Measurements from ENCODE around the gene SORCS2.

SORCS2 gene

DNA sequence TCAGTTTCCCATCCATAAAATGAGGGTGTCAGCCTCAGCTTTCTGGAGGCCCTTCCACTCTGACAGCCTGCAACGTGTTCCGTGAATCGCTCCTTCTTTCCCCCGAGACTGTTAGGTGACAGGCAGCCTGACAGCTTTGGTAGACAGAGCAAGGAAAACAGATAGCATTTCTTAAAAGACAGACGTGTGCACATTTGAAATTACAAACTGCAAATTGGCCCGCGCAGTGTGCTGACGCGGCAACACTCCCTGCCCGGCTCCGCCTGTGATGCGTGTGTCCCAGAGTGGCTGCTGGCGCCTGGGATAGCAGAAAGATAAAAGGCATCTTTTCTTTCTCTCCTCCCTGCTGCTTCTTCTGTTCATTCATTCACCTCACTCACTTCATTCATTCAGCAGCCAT, 502.0 kb downstream of the SORCS2 start:
- DNase-seq (ENCODE audit: low read depth in 1 of 2, low spot score in 1 of 2) = no peak

DNA sequence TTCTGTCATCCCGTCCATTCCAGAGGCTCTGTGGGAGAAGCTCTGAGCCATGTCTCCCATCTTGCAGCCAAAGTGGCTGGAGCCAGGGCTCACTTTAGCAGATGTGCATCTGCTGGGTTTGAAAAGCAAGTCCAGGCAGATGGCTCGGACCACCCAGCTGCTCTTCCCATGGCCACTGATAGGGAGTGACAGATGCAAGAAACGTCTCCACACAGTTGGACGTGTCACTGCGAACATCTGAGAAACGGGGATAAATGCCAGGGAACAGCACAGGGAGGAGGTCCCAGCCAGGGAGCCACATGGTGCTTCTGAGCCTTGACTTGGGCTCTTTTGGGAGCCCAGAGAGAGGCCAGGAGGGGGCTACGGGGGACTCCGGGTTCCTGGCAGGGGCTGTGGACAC, 505.0 kb downstream of the SORCS2 start:
- DNase-seq (ENCODE audit: low read depth in 1 of 2, low spot score in 1 of 2) = no peak

DNA sequence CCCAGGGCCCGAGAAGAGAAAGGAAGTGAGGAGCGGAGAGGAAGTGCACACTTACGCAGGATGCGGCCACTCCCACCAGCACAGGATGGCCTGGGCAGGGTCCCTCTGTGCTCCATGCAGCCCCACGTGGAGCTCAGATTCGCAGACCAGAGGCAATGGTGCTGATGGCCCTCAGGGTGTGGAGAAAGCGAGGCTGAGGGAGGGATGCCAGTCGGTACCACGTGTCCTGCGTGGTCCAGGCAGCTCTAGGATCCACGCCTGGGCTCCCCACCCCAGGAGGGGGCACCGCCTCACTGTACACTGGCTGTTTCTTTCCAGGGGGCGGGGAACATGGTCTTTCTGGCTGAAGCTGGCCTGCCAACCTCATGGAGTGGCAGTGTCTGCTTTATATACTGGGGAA, 505.5 kb downstream of the SORCS2 start:
- DNase-seq (ENCODE audit: low read depth in 1 of 2, low spot score in 1 of 2) = no peak

DNA sequence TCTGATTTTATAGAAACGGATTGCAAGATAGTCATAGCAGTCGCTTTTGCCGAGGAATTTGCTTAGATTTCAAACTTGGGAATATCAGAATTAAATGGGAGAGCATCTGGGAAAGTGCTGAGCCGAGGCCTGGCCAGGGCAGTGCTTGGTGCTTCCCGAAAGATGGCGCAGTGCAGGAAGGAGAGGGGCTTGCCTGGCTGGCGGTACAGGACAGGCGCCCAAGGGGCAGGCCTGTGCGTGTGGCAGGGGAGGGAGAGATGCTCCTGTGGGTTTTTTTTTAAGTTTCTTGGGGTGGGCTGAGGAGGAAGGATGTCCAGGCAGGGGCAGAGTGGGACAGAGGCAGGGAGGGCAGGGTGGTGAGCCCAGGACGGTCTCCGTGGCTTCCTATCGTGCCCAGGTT, 506.2 kb downstream of the SORCS2 start:
- DNase-seq (ENCODE audit: low read depth in 1 of 2, low spot score in 1 of 2) = no peak

DNA sequence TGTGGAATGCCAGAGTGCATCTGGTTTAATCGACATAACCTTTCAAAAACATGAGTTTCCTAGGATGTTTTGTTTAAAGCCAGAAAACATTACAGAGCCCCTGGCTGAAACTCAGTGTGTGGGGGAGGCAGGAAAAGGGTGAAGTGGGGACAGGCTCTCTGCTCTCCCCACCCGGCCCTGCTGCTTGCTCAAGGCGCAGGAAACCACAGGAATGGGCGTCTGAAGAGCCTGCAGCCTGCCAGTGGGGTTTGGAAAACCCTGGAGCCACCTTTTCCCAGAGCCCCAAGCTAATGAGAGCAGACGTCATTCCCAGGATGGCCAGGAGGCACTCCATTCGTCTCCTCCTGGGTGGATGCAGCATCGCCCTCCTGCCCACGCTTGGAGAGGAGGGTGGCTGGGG, 506.7 kb downstream of the SORCS2 start:
- DNase-seq (ENCODE audit: low read depth in 1 of 2, low spot score in 1 of 2) = no peak

DNA sequence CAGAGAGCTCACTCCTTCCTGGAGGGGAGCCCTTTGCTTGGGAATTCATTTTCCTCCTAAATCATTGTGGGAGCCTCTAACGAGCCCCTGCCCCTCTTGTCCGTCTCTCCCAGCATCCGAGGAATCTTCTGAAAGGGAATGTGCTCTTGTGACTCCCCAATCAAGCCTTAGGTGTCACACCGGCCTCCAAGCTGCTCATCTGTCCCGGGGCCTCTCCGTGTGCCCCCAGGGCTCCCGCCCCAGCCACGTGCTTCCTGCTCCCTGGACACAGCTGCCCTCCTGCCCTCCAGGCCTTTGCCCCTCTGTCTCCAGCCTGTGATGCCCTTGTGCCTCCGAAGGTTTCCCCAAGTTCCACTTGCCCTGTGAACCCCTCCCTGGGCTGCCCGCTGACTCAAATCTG, 507.5 kb downstream of the SORCS2 start:
- DNase-seq (ENCODE audit: low read depth in 1 of 2, low spot score in 1 of 2) = no peak

DNA sequence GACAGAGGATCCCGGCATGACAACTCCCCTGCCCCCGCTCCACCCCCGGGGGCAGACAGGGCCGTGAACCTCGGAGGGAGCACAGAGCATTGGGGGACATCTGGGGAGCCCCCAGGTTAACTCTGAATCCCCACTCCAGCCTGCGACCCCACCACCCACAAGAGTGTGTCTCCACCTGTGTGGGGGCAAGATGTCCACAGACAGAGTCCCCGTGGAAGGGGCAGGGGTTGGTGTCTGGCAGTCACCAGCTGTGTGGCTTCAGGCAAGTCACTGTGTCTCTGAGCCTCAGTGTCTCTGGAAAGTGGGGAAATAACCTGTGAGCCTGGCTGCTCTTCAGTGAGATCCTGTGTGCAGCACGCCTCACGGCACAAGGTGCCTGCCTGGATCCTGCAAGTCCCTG, 508.3 kb downstream of the SORCS2 start:
- DNase-seq (ENCODE audit: low read depth in 1 of 2, low spot score in 1 of 2) = no peak

DNA sequence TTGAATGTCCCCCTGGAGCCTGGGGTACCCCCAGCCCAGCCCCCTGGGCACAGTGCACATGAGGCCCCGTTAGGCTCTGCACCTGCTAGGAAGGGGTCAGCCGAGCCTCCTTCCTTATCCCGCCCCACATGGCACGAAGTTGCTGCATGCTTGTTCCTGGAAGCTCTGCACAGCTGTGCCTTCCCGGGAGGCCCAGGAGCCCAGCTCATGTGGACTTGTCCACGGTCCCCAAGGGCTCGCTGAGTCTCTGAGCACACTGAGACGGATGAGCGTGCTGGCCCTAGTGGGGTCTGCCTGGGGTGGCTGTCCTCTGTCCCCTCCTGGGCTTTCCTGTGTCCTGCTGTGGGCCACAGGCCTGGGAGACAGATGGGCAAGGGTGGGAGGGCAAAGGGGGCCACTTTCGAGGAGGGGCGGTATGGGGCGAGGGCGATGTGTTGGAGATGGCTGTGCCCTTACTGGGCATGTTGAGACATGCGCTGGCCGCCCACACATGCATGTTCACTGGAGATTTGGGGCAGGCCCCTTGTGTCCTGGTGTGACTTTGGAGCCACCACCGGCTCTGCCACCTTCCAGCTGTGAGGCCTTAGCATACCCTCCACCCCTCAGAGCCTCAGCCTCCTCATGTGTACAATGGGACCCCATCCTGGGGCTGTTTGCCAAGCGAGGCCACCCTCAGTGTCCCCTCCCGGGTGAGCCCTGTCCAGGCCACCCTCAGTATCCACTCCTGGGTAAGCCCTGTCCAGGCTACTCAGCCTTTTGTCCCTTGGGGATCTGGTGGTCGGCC, 509.7 kb downstream of the SORCS2 start:
- DNase-seq (ENCODE audit: low read depth in 1 of 2, low spot score in 1 of 2) = no peak

DNA sequence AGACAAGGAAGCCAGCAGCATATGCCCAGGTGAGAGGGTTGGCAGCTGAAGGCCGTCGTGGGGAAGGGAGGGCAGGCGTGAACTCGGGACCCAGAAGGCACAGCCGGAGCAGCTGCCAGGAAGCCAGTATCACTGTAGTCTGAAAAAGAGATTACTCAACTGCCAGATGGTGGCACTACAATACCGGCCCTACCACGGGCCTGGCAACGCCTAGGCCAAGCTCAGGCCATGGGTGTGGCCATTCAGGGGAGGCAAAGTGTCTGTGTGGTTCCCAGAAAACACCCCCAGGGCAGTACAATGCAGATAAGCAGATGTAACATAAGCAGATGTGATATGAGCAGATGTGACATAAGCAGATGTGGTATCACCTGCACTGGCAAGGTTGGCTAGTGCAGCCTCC, 511.4 kb downstream of the SORCS2 start:
- no peak for DNase-seq (ENCODE audit: low read depth in 1 of 2, low spot score in 1 of 2)

DNA sequence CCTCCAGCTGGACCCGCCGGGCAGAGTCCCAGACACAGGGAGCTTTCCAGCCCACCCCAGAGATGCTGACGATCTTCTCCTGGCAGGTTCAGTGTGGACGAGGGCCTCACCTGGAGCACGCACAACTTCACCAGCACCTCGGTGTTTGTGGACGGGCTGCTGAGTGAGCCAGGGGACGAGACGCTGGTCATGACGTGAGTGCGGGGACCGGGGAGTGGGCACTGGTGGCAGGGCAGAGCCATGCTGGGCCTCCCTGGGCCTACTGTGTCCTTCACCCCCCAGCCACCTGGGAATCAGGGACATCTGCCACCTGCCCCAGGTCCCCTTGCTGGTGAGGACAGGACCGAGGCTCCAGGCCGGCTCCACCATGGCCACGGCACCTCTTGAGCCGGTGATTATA, 511.8 kb downstream of the SORCS2 start:
- DNase-seq (ENCODE audit: low read depth in 1 of 2, low spot score in 1 of 2) = no peak

DNA sequence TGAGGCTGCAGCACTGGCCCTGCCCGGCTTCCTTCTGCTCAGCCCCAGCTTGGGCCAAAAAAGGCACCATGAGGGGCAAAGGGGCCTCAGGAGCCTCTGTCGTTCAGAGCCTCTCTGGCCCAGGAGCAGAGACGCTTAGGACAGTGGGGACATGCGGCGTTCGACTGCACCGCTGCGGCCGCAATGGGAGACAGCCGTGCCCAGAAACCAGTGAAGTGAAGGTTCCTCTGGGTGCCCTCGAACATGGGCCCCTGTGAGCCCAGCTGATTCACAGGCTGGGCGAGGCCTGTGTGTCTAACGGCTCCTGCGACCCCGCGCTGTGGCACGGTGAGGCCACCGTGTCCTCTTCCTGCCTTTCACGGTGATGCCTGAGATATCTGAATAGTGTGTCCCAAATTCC, 512.3 kb downstream of the SORCS2 start:
- no peak for DNase-seq (ENCODE audit: low read depth in 1 of 2, low spot score in 1 of 2)

DNA sequence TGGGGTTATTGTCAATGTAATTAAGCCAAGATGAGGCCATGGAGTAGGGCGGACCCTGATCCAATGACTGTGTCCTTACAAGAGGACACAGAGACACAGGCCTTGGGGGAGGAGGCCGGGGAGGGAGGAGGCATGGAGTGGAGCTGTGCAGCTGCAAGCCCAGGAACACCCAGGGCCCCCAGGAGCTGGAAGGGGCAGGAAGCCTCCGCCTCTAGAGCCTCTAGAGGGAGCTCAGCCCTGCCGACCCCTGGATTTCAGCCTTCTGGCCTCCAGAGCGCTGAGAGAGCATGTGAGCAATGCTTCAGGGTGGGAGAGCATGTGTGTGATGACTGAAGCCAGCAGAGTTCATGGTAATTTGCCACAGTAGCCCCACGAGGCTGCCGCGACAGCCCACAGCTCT, 512.7 kb downstream of the SORCS2 start:
- DNase-seq (ENCODE audit: low read depth in 1 of 2, low spot score in 1 of 2) = no peak

DNA sequence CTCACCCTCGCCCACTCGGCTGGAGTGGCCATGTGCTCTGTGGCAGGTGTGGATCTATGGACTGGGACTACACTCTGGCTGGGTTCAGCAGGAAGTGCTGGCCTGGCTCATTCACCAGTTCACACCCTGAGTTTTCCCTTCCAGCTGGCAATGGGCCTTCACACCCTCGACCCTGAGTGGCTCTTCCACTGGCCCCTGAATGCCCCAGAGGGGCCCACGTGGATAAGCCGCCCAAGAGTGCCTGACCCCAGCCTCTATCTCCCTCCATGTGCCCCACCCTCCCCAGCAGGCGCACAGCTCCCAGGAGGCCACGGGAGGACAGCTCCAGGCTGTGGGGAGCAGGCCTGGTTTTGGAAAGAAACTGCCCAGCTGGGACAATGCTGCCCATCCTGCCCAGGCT, 513.3 kb downstream of the SORCS2 start:
- DNase-seq (ENCODE audit: low read depth in 1 of 2, low spot score in 1 of 2) = no peak

DNA sequence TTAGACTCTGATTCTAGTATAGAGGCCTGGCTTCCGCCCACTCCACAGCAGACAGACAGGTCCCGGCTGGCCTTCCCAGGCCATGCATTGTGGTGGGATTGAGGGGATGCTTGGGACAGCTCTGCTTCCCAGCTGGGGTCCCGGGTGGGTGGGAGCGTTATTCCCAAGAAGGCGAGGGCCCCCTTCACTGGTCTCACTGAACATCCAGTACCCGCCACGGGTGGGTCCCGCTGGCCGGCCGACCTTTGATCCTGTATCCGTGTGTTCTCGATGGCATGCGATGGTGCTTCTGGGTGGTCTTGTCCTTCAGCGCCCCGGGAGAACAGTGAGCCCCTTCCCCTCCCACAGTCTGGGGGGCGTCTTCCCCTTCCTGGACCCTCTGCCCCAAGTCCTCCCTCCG, 515.9 kb downstream of the SORCS2 start:
- no peak for DNase-seq (ENCODE audit: low read depth in 1 of 2, low spot score in 1 of 2)

DNA sequence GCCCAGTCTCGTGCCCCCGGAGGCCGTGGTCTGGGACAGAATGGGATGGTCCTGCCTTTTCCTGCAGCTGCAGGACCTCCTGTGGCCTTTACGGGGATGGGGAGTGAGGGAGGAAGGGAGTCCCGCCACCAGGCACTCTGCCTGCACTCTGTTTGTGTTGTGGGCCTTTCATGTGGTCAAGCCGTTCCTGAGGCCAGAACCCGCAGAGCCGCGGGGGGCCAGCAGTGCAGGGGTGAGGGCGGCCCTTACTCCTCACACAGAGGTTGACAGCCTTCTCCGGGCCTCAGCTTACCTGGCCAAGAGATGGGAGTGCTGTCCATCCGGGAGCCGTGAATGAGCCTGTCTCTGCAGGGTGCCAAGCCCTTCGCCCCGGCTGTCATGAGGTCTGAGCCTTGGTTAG, 516.6 kb downstream of the SORCS2 start:
- DNase-seq (ENCODE audit: low read depth in 1 of 2, low spot score in 1 of 2) = no peak

DNA sequence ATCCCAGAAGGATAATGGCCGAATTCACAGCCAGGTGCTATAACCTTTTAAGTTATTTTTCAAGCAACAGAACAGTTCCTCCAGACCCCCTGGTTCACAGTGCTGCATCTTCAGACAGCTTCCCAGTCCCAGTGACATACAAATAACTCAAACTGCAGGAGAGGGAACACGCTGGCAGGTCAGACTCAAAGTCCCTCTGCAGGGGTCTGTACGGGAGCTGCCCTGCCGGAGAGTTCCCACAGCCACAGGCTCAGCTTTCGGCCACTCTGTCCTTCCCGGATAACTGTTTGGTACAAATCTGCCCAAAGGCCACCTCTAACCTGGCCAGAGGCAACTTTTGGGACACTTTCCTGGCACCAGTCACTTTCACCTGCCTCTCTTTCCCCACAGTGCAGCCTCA, 517.1 kb downstream of the SORCS2 start:
- DNase-seq (ENCODE audit: low read depth in 1 of 2, low spot score in 1 of 2) = no peak

DNA sequence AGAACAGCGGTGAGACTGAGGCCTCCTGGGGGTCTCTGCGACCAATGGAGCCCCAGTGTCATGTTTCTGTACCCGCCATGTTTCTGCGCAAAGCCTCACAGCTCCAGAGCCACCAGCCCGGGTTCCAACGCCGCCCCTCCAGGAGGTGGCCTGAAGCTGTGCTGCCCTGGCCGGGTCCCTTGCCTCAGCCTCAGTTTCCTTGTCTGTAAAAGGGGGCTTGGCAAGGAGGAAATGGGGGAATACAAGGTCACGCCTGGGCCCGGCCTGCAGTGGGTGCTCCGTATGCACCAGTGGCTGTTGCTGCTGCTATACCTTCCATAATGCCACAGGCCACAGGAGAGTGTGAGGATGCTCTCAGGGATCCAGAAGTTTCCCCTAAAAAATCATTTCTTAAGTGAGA, 517.8 kb downstream of the SORCS2 start:
- no peak for DNase-seq (ENCODE audit: low read depth in 1 of 2, low spot score in 1 of 2)

DNA sequence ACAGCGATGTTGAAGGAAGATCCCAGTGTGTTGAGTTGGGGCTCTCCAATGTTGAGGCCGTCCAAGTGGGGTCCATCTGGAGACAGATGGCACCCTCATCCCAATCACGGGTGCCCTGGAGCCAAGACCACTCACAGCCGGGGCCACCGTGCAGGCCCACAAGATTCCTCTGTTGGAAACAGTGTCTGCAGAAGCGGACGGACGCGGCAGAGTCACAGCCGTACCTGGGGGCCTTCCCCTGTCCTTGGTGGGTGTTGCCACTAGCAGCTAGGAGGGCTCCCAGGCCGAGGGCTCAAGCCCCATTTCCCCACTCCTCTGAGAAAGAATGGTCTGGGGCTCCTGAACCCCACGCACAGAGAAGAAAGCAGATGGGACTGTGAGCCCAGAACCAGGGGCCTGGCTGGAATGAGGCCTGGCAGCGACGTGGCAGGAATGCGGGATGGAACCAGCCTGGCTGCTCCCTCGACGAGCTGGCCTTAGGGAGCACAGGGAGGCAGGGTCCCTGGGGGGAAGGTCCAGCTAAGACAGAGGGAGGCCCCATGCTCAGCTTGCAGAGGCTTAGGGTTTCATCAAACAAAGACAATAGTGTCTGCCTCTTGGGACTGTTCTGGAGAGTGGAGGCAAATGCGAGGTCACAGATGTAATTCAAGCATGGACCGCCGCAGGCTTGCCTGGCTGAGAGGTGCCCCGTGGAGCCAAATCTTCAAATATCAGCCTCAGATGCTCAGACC, 518.4 kb downstream of the SORCS2 start:
- DNase-seq (ENCODE audit: low read depth in 1 of 2, low spot score in 1 of 2) = no peak

DNA sequence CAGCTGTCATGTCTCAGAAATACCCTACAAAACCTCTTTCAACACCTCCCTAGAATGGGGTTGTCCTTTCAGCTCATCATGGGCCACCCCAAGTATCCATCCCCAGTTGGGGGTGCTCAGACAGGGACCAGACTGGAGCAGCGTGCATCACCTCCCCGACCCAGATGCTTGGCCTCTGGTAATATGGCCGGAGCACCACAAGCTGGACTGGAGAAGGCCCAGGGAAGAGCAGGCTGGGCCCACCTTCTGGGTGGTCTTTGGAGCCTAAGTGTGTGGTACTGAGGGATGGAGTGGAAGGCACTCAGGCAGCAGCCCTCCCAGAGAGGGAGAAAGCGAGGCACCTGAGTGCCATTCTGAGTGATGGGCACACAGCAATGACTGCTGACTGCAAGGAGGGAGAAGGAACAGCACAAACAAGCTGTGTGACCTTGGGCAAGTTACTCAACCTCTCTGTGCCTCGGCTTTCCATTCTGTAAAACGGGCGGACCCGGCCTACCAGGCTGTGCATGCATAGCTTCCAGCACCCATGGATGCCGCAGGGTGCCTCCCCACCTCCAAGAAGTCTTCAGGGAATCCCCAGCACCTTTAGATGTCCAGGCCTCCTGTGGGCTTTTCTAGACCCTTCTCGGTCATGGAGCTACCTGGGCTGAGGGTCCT, 519.1 kb downstream of the SORCS2 start:
- DNase-seq (ENCODE audit: low read depth in 1 of 2, low spot score in 1 of 2) = no peak

DNA sequence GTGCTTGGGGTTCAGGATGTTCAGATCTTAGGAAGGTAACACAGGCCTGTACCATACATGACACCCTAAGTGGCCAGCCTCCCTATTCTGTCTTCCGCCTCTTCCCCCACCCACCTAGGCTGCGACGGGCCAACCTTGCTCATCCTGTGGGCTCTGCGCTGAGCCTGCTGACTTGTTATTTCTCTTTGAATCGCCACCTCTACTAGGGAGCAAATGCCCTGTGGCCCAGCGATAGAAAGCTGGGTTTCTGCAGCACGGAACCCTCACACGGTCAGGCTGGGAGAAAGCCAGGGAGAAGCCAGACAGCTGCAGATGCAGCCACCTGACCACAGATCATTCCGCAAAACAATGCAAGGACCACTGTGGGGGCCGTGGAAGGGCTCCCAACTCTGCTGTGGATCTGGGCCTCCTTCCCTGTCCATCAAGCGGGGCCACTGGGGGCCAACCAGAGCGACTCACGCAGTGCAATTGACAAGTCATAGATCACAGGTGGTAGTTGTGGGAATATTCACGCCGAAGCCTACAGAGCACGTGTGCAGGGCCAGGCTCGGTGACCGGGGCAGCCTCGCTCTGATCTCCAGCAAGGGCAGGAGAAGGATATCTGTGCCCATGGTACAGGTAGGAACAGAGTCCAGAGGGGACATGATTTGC, 519.8 kb downstream of the SORCS2 start:
- no peak for DNase-seq (ENCODE audit: low read depth in 1 of 2, low spot score in 1 of 2)

DNA sequence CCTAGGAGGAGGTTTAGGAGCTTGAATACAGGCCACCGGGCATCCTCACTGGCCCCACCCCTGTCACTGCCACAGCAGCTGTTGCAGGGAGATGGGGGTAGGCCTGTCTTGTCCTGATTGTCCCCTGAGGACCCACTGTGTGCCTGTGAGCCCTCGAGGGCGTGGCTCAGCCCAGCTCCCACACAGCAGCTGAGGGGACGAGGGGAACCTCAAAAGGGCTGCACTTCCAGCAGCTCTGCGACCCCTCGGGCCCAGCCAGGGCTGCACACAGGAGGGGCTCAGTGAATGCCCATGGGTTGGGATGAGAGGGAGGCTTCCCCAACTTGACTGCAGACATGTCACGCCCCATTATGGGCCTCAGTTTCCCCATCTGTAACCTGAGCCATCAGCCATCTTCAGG, 521.4 kb downstream of the SORCS2 start:
- DNase-seq (ENCODE audit: low read depth in 1 of 2, low spot score in 1 of 2) = no peak

DNA sequence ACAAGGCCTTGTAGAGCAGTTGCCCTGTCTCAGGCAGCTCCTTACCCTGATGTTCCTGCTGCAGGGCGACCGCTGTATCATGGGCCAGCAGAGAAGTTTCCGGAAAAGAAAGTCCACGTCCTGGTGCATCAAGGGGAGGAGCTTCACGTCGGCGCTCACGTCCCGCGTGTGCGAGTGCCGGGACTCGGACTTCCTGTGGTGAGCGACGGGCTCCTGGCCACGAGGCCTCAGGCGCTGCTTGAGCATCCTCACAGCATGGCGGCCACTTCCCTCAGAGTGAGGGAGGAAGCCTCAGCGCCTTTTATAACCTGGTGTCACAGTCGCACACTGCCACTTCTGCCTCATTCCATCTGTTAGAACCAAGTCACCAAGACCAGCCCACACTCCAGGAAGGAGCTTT, 521.8 kb downstream of the SORCS2 start:
- no peak for DNase-seq (ENCODE audit: low read depth in 1 of 2, low spot score in 1 of 2)
